A549 (cell line): ENCODE data around the gene ITGB2. TPM values are rescaled to one million over a fixed set of nuclear protein-coding genes. Genes with fewer than 3 reads are reported as not detected.

Experiments
- ATAC-seq, 2 experiments: fragments of 200-7000 bp in 1 of 2; fragments of >200 bp in 1 of 2; cut with Nextera tagmentation in 1 of 2; cut with Tn5 transposase in 1 of 2; 3 replicates each; pipeline versions ENCODE4 v1.8.0 to v1.9.1; 2018 to 2020; ENCODE audit warnings: mild to moderate bottlenecking in 1 of 2, moderate library complexity in 1 of 2
- CTCF ChIA-PET: fragments of 300-600 bp; sonication (Branson Sonifier 250); formaldehyde crosslinking; extraction: SDS; loops from one replicate; lab custom pipeline; 2021; ENCODE audit warnings: antibody characterized with exemption, inconsistent platforms; lab: Yijun Ruan, JAX
- POLR2A ChIA-PET: fragments of 350-600 bp; formaldehyde crosslinking; extraction: SDS; loops from one replicate; lab custom pipeline; 2021; ENCODE audit warnings: antibody characterized with exemption, inconsistent platforms; lab: Yijun Ruan, JAX
- DNase-seq, 2 experiments: peaks; one replicate each; pipeline versions ENCODE4 v3.0.0 to v3.0.0-alpha.2; 2011 to 2016; ENCODE audit warnings: low read depth in 1 of 2, low spot score in 1 of 2
- FAIRE-seq: peaks from 2 replicates; lab custom pipeline; 2011; peaks lifted over from hg19 to GRCh38; lab: Jason Lieb, UNC
- H3K27ac ChIP-seq, 2 experiments: fragments of >200 bp; sonication (Bioruptor Twin); formaldehyde crosslinking; 3 replicates each; pipeline ENCODE4 v1.5.1; 2016 to 2017
- H3K4me1 ChIP-seq: fragments of >200 bp; sonication (Bioruptor Twin); formaldehyde crosslinking; 3 replicates; pipeline ENCODE4 v1.6.1; 2016
- H3K4me2 ChIP-seq: fragments of >200 bp; sonication (Bioruptor Twin); formaldehyde crosslinking; 3 replicates; pipeline ENCODE4 v1.6.1; 2016
- H3K4me3 ChIP-seq: fragments of >200 bp; sonication (Bioruptor Twin); formaldehyde crosslinking; 3 replicates; pipeline ENCODE4 v1.5.1; 2016
- H3K9me3 ChIP-seq: fragments of >200 bp; sonication (Bioruptor Twin); formaldehyde crosslinking; 3 replicates; pipeline ENCODE4 v1.6.1; 2016
- ATOH8 ChIP-seq: fragments of 250-450 bp; sonication (Bioruptor Pico); IDR thresholded peaks from 2 replicates; pipeline ENCODE4 v1.5.0; 2020; ENCODE audit warnings: low read depth, mild to moderate bottlenecking, moderate library complexity
- CHD4 ChIP-seq: fragments of 200-600 bp; sonication (generic); IDR thresholded peaks from 2 replicates; pipeline ENCODE4 v1.6.1; 2016; ENCODE audit warnings: antibody characterized with exemption, mild to moderate bottlenecking, borderline replicate concordance
- CTCF ChIP-seq: fragments of >200 bp; sonication (Bioruptor Twin); formaldehyde crosslinking; IDR thresholded peaks from 3 replicates; pipeline ENCODE4 v1.5.1; 2016
- EHF ChIP-seq: fragments of 250-450 bp; sonication (Bioruptor Pico); IDR thresholded peaks from 2 replicates; pipeline ENCODE4 v1.5.0; 2020; ENCODE audit warnings: mild to moderate bottlenecking
- ESRRA ChIP-seq: fragments of 150-350 bp; IDR thresholded peaks from 2 replicates; pipeline ENCODE4 v1.6.1; 2014; ENCODE audit warnings: mild to moderate bottlenecking, low read length, borderline replicate concordance
- FOSB ChIP-seq: fragments of 250-450 bp; sonication (Bioruptor Pico); IDR thresholded peaks from 2 replicates; pipeline ENCODE4 v1.5.0; 2020; ENCODE audit warnings: mild to moderate bottlenecking, moderate library complexity
- FOSL2 ChIP-seq, 2 experiments: fragments of 450-650 bp in 1 of 2; fragments of >200 bp in 1 of 2; sonication (Bioruptor Twin) in 1 of 2; formaldehyde crosslinking; IDR thresholded peaks; 2 replicates each; pipeline versions ENCODE4 v1.5.0 to v1.6.1; 2016 to 2020; ENCODE audit warnings: mild to moderate bottlenecking in 1 of 2, moderate library complexity in 1 of 2
- FOXS1 ChIP-seq: fragments of 250-450 bp; sonication (Bioruptor Pico); IDR thresholded peaks from 2 replicates; pipeline ENCODE4 v1.5.0; 2020; ENCODE audit warnings: mild to moderate bottlenecking, moderate library complexity
- GATA3 ChIP-seq: IDR thresholded peaks from 2 replicates; pipeline ENCODE4 v1.6.1; 2012; ENCODE audit warnings: borderline replicate concordance
- HDAC2 ChIP-seq: fragments of 200-600 bp; sonication (generic); IDR thresholded peaks from 2 replicates; pipeline ENCODE4 v1.6.1; 2016
- HES2 ChIP-seq: fragments of >200 bp; sonication (Bioruptor Twin); formaldehyde crosslinking; IDR thresholded peaks from 2 replicates; pipeline ENCODE4 v1.6.1; 2016
- HOXB13 ChIP-seq: fragments of 250-450 bp; sonication (Bioruptor Pico); IDR thresholded peaks from 2 replicates; pipeline ENCODE4 v1.5.0; 2020; ENCODE audit warnings: low read depth, mild to moderate bottlenecking, moderate library complexity
- KDM1A ChIP-seq: fragments of 200-600 bp; sonication (generic); IDR thresholded peaks from 2 replicates; pipeline ENCODE4 v1.6.1; 2016; ENCODE audit warnings: low read depth, mild to moderate bottlenecking
- MAZ ChIP-seq: fragments of 150-350 bp; IDR thresholded peaks from 2 replicates; pipeline ENCODE4 v1.6.1; 2014; ENCODE audit warnings: antibody characterized with exemption, low read depth, low read length, borderline replicate concordance
- RAD21 ChIP-seq, 2 experiments: fragments of >200 bp in 1 of 2; sonication (Bioruptor Twin) in 1 of 2; formaldehyde crosslinking in 1 of 2; IDR thresholded peaks in 1 of 2; conservative IDR thresholded peaks in 1 of 2; 2 replicates in 1 of 2; 3 replicates in 1 of 2; pipeline ENCODE4 v1.6.1; 2012 to 2018; ENCODE audit warnings: inconsistent platforms in 1 of 2
- TFCP2L1 ChIP-seq: fragments of 250-450 bp; sonication (Bioruptor Pico); IDR thresholded peaks from 2 replicates; pipeline ENCODE4 v1.5.0; 2021; ENCODE audit warnings: mild to moderate bottlenecking
- USF2 ChIP-seq: fragments of 450-650 bp; IDR thresholded peaks from 2 replicates; pipeline ENCODE4 v1.6.1; 2014; ENCODE audit warnings: antibody characterized with exemption
- ZFP36 ChIP-seq: fragments of 450-650 bp; IDR thresholded peaks from 2 replicates; pipeline ENCODE4 v1.6.1; 2014; ENCODE audit warnings: borderline replicate concordance; ENCODE audit not compliant: partially characterized antibody
- ZSCAN20 ChIP-seq: fragments of 250-450 bp; sonication (Bioruptor Pico); IDR thresholded peaks from 2 replicates; pipeline ENCODE4 v1.8.0; 2022; ENCODE audit warnings: mild to moderate bottlenecking, moderate library complexity
- WGBS: methylation state at CpG from one replicate; pipeline ENCODE4 v1.1.6; 2017; ENCODE audit errors: missing lambda C conversion rate; 5-methylcytosine and 5-hydroxymethylcytosine counted together
- polyA minus RNA-seq: library from RNA; depleted of rRNA, polyadenylated mRNA; stranded (reverse); fragments of >200 nt; gene quantifications from 2 replicates; pipeline ENCODE4 v1.2.3, GENCODE V29; 2011; rRNA and poly(A)+ RNA removed
- polyA plus RNA-seq, 4 experiments: library from polyadenylated mRNA; depleted of rRNA in 3 of 4; stranded (reverse); fragments of >200 nt; fragmentation: RNase III in 1 of 4; extraction: RNeasy Plus Mini Kit Qiagen cat#74134 plus additional on column Dnase treatment in 1 of 4; gene quantifications; 2 replicates in 3 of 4; 3 replicates in 1 of 4; pipeline ENCODE4 v1.2.3, GENCODE V29; 2011 to 2017

The ITGB2 gene
- polyA plus RNA-seq (2011; rRNA removed) (0.59 and 0.62 TPM in 2 replicates), polyA plus RNA-seq (2017; fragmentation: RNase III; extraction: RNeasy Plus Mini Kit Qiagen cat#74134 plus additional on column Dnase treatment) (0.34 to 0.54 TPM (median 0.46 TPM) in 3 replicates), polyA minus RNA-seq (0.29 and 1.1 TPM in 2 replicates)
- polyA plus RNA-seq (2012; cell fraction: cytosol; rRNA removed) = 0.27 and 0.32 TPM in 2 replicates
- 0.65 and 1.1 TPM in 2 replicates for polyA plus RNA-seq (2012; cell fraction: nucleus; rRNA removed)

- CTCF ChIA-PET = no interaction called here
- Histone ChIP-seq H3K4me1 (peaks cover 20% of the 10 kb centered on the region; the same call in 2 of the 3 replicates), H3K27ac (peak within 1 kb of the TSS in 1 of 2 experiments; percentile 46; a peak in 2 of 6 replicates), H3K4me2 (no peak within 1 kb of the TSS)
- ATAC-seq = no peak
- no peak for FAIRE-seq
- 90% methylated on average over 22 of the region's 29 CpGs for WGBS
- no peak for TF ChIP-seq TFCP2L1 (CRISPR knock-in tag)
- TF ChIP-seq ZFP36 = no peak
- TF ChIP-seq ATOH8 (CRISPR knock-in tag) = no peak
- TF ChIP-seq RAD21 (conservative IDR thresholded peaks at IDR 0.05 in 1 of 2, IDR thresholded peaks at IDR 0.05 in 1 of 2) = no peak
- TF ChIP-seq FOSB (CRISPR knock-in tag) = no peak
- no peak for TF ChIP-seq ESRRA
- no peak for TF ChIP-seq HDAC2
- no peak for TF ChIP-seq FOXS1 (CRISPR knock-in tag)
- no peak for TF ChIP-seq FOSL2 (IDR thresholded peaks at IDR 0.05)
- TF ChIP-seq FOSL2 (CRISPR knock-in tag; IDR thresholded peaks at IDR 0.05) = no peak
- no peak for TF ChIP-seq KDM1A
- TF ChIP-seq GATA3 = no peak
- no peak for TF ChIP-seq HOXB13 (CRISPR knock-in tag)
- no peak for TF ChIP-seq CHD4
- TF ChIP-seq USF2 = no peak
- no peak for TF ChIP-seq EHF (CRISPR knock-in tag)
- TF ChIP-seq CTCF = no peak
- TF ChIP-seq ZSCAN20 (CRISPR knock-in tag) = no peak
- no peak for TF ChIP-seq HES2
- TF ChIP-seq MAZ = no peak
- TF ChIP-seq, all 56 proteins: peak for 0
- no peaks in the 10 kb centered on the region for H3K9me3 ChIP-seq
- POLR2A ChIA-PET = no interaction called here
- no peak within 1 kb of the TSS for H3K4me3 ChIP-seq
- no peak for DNase-seq
Measured at GRCh38 chr21:44920694-44921604, at the start of gene ITGB2. Gene ITGB2, minus strand, starts transcription at chr21:44920899. Its CDS starts 10,117 bp downstream, at chr21:44910782.
